ENCODE results near the gene TMIGD2.
"Not testable (repeated sequence)": the region's sequence is repeated elsewhere in the genome, so short reads cannot be mapped to it uniquely, and the experiment has no call there.

The TMIGD2 gene

DNA sequence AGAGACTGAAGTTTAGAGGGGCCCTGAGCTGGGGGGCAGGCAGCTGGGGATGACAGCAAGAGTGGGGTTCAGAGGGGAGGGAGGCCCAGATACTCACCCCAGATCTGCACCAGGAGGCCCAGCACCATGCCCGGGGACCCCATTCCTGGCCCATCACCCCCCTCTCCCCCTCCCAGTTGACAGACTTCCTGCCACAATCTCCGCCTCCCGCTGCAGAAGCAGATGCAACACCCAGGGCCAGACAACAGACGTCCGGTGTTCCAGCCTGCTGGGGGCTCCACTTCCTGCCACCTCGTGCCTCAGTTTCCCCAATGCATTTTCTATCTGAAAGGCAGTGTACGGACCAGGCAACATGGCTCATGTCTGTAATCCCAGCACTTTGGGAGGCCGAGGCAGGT, at the start of gene TMIGD2:
TSS of gene TMIGD2 (minus strand) at position 147 of the 398 bp plus-strand sequence. CDS start at position 143, 4 bp downstream.
- DNase-seq: no peak

DNA sequence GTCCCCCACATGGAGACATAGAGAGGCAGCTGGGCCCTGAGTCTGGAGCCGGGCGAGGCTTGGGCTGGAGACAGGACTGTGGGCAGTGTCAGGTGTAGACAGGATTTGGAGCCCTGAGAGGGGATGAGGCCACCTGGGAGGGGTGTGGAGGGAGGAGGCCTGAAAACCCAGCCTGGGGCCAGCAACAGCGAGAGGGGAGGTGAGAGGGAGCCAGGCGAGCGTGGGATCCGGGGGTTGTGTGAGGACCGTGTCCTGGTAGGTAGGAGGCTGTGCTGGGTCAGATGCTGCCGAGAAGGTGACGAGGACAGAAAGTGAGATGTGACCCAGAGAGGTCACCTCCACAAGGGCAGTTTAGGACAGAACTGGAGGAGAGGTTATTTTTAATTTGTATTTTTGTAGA, 48.5 kb upstream of the TMIGD2 start:
- no peak for DNase-seq

GRCh38 chr19:4350111-4350510, 47.9 kb upstream of the TMIGD2 start:
- DNase-seq: no peak

DNA sequence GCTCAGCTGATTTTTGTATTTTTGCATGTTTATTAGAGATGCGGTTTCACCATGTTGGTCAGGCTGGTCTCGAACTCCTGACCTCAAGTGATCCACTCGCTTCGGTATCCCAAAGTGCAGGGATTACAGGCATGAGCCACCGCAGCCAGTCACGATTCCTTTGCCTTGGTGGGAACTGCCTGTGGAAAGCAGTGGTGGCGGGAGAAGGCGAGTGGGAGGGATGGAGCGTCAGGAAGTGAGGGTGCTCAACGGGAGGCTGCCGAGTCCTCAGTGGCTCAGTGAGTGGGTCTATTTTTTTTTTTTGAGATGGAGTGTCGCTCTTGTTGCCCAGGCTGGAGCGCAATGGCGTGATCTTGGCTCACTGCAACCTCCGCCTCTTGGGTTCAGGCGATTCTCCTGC, 47.0 kb upstream of the TMIGD2 start:
- DNase-seq: not testable (repeated sequence)

DNA sequence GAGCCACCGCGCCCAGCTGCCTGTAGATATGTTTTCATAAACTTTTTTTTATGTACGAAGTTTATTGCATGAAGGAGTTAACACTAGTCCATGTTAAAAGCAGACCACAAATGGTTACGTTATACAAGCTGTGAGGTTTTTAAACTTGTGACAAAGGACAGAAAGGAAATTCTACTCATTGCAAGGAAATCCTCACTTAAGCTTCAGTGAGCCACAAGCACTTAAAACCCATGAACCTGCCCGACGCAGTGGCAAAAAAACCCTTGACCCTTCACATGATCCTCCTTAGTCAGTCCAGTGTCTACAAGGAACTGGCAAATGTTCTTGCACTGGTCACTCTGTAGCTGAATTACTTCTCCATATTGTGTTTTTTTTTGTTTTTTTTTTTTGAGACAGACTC, 45.3 kb upstream of the TMIGD2 start:
- no peak for DNase-seq

DNA sequence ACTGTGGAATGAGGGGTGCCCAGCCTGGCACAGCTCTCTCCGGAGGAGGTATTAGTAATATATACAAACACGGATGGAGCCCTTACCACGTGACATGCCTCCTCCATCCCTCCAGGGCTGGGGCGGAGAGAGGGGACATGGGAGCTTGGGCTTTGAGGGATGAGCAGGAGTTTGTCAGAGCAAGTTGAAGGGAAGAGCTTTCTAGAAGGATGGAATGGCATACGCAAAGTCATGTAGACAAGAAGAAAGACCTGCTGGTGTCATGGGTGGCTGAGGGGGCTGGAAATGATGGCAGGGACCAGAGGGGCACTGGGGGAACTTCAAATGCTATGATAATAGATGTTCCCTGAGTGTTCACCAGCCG, 43.8 kb upstream of the TMIGD2 start:
- DNase-seq: no peak

- DNase-seq: no peak
Measured at GRCh38 chr19:4345342-4346019, 43.3 kb upstream of the TMIGD2 start.

DNA sequence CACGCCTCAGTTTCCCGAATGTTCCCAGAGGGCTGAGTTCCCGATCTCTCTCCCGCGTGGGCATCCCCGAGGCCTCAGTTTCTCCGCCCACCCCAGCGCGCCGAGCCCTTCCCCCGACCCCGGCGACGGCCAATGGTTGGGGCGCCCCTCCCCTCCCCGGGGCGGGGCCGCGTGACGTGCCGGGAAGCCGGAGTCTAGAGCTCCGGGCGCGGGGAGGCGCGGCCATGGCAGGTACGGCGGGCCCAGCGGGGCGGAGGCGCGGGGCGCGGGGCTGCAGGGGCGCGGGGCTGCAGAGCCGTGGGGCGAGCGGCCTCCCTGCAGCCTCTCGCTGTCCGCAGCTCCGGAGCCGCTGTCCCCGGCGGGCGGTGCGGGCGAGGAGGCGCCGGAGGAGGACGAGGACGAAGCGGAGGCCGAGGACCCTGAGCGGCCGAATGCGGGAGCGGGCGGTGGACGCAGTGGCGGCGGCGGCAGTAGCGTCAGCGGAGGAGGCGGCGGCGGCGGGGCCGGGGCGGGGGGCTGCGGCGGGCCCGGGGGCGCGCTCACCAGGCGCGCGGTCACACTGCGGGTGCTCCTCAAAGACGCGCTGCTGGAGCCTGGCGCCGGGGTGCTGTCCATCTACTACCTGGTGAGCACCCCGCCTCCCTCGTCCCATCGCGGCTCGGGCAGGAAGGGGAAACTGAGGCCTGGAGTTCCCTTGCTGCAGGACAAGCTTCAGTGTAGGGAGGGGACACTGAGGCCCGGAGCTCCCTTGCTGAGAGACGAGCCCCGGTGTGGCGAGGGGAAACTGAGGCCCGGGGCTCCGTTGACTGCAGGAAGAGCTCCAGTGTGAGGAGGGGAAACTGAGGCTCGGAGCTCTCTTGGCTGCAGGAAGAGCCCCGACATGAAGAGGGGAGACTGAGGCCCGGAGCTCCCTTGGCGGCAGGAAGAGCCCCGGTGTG, 41.5 kb upstream of the TMIGD2 start, which contains the start of gene MPND:
TSS of gene MPND (plus strand) at position 193 of the 938 bp plus-strand sequence. CDS start at position 225, 32 bp downstream.
- peak; percentile 49 for DNase-seq

- peak; percentile 99 for DNase-seq
Measured at GRCh38 chr19:4342615-4343369, 40.6 kb upstream of the TMIGD2 start.

GRCh38 chr19:4342314-4342614, 40.1 kb upstream of the TMIGD2 start:
- no peak for DNase-seq

- no peak for DNase-seq
Measured at GRCh38 chr19:4338441-4339355, 36.5 kb upstream of the TMIGD2 start, which contains the start of gene STAP2. TSS of gene STAP2 (minus strand) at chr19:4338827. CDS start at chr19:4338753, 74 bp downstream.

GRCh38 chr19:4337906-4338440, 35.8 kb upstream of the TMIGD2 start:
- no peak for DNase-seq

- no peak for DNase-seq
Measured at GRCh38 chr19:4334929-4335570, 32.9 kb upstream of the TMIGD2 start.

DNA sequence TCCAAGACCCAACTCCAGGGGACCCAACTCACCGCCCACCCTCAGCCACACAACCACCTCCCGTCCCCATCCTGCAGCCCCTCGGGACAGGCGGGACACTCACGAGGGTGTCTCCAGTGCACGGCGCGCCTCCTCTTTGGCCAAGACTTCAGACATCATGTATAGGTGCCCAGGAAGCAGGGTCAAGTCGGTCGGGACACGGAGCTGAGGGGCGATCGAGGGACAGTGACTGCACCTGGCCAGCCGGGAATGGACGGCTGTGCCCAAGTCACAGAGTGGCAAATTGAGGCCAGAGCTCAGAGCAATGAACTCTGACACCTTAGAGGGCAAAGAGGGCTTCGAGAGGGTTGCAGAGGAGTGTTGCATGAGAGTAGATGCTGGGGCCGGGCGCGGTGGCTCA, 27.7 kb upstream of the TMIGD2 start:
- DNase-seq: no peak

DNA sequence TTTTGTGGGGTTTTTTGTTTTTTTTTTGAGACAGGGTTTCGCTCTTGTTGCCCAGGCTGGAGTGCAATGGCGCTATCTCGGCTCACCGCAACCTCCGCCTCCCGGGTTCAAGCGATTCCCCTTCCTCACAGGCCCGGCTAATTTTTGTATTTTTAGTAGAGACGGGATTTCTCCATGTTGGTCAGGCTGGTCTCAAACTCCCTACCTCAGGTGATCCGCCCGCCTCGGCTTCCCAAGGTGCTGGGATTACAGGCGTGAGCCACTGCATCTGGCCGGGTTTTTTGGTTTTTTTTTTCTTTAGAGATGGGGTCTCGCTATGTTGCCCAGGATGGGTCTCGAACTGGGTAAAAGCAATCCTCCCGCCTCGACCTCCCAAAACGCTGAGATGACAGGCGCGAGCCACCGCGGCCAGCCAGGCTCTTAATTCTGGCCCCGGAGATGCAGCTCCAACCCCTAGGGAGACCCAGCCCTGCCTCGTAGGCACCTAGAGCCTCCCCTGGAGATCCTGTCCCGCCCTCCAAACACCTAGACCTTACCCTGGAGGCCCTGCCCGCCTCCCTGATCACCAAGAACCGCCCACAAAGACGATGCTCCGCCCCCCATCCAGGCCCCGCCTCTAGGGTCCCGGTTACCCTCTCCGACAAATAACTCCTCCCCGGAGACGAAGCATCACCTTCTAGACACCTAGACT, 26.9 kb upstream of the TMIGD2 start:
- DNase-seq: not testable (repeated sequence)

GRCh38 chr19:4328243-4328990, 26.2 kb upstream of the TMIGD2 start:
- DNase-seq: no peak

DNA sequence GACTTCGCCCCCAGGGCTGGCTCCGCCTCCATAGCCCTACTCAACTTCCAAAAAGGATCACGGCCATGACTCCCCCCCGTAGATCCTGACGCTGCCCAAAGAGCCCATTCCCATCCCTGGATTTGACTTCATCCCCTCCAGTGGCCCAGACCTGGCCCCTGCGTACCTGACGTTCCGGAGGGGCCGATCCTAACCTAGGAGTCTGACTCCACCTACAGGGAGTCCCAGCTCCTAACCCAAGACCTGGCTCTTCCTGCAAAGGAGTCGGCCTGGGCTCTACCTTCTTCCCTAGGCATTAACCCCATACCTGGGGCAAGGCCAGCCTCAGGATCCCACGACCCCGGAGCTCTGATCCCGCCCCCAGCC, 25.7 kb upstream of the TMIGD2 start:
- DNase-seq: no peak

DNA sequence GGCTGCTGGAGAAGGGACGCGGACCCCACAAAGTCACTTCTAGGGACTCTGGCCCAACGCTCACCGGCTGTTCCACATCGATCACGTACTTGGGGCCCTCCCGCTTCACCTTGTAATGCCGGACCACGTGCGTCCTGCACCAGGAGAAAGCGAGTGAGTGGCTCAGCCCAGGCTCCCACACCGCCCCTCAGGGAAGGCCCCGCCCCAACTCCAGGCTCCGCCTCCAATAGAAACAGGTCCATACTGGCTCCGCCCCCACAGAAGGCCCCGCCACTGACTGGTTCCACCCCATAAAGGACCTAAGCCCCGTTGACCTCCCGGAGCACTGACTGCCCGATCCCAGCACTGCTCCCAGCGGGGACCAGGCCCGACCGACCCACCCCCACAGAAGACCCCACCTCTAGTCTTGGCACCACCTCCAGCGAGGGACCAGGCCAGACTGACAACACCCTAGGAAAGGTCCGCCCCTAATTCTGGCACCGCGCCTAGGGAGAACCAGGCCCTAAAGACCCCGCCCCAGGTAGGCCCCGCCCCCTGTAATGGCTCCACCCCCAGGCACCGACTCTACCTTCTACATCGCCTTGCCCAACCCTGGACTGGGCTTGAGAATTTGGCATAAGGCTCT, 25.2 kb upstream of the TMIGD2 start:
- no peak for DNase-seq

DNA sequence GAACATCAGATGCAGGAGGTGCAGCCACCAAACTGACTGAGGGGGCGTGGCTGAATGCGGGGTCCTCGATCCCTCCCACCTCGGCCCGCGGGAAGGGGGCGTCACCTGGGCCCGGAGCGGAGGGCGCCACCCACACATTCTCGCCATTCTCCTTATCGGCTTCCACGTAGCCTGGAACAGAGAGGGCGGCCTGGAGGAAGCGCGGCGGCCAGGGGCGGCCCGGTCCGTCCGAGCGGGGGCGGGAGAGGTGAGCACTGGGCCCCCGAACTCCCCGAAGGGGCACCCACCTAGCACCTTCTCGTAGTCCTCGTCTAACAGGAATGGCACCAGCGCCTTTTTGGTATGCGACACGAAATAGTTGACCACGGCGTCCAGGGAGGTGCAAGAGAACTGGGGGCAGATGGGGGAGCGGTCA, 24.7 kb upstream of the TMIGD2 start:
- no peak for DNase-seq
